ENCODE results near the gene GDF9.

DNA sequence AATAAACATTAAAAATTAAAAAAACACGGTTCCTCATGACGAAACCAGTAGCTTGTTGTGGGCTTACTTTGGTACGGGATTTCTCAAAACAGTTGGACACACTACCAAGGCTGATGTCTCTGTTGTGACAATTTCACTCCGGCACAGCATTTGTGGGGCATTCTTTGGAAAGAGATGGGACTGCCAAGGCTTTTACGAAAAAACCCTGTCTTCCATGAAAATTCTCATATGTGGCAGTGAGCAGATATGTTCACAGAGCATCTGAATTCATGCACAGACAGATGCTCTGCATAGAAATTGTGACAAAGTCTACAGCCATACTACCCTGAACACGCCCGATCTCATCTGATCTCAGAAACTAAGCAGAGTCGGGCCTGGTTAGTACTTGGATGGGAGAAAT, 18.0 kb downstream of the GDF9 start:
- TF ChIP-seq, protein P1, sequence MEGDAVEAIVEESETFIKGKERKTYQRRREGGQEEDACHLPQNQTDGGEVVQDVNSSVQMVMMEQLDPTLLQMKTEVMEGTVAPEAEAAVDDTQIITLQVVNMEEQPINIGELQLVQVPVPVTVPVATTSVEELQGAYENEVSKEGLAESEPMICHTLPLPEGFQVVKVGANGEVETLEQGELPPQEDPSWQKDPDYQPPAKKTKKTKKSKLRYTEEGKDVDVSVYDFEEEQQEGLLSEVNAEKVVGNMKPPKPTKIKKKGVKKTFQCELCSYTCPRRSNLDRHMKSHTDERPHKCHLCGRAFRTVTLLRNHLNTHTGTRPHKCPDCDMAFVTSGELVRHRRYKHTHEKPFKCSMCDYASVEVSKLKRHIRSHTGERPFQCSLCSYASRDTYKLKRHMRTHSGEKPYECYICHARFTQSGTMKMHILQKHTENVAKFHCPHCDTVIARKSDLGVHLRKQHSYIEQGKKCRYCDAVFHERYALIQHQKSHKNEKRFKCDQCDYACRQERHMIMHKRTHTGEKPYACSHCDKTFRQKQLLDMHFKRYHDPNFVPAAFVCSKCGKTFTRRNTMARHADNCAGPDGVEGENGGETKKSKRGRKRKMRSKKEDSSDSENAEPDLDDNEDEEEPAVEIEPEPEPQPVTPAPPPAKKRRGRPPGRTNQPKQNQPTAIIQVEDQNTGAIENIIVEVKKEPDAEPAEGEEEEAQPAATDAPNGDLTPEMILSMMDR (conservative IDR thresholded peaks at IDR 0.05; ENCODE audit: low read depth, low read length), result no peak
- no peak for TF ChIP-seq EZH2 (IDR thresholded peaks at IDR 0.05; ENCODE audit: low read length, unreplicated experiment)
- TF ChIP-seq EZH2phosphoT487 (IDR thresholded peaks at IDR 0.05; ENCODE audit: borderline replicate concordance, low read length), result no peak
